GM21723 (cell line): Measurements from ENCODE around the gene IRGC.
"Not testable (repeated sequence)": the region's sequence is repeated elsewhere in the genome, so short reads cannot be mapped to it uniquely, and the experiment has no call there.

Experiments
- ATAC-seq: cut with Tn5 transposase; IDR thresholded peaks from one replicate; pipeline ENCODE4 v1.9.1; 2021; ENCODE audit warnings: mild to moderate bottlenecking, moderate library complexity; ENCODE audit not compliant: unreplicated experiment

The IRGC gene

GRCh38 chr19:43751466-43752220 is 35.8 kb downstream of the IRGC start:
- ATAC-seq, result no peak

GRCh38 chr19:43752287-43752875 is 36.5 kb downstream of the IRGC start:
- no peak for ATAC-seq

- ATAC-seq, result no peak
Observed at GRCh38 chr19:43754253-43754502, 38.3 kb downstream of the IRGC start.

GRCh38 chr19:43754503-43755255 is 38.8 kb downstream of the IRGC start, which contains the start of gene SMG9:
Gene SMG9, minus strand, starts transcription at chr19:43754962. Its CDS starts 4,221 bp downstream, at chr19:43750741.
- peak; percentile 54 for ATAC-seq

GRCh38 chr19:43755256-43755801 is 39.5 kb downstream of the IRGC start:
- no peak for ATAC-seq

GRCh38 chr19:43759515-43759914 is 43.6 kb downstream of the IRGC start:
- no peak for ATAC-seq

- no peak for ATAC-seq
Observed at GRCh38 chr19:43760941-43761340, 45.1 kb downstream of the IRGC start.

GRCh38 chr19:43762814-43763213 is 46.9 kb downstream of the IRGC start:
- no peak for ATAC-seq

- ATAC-seq, result no peak
Observed at GRCh38 chr19:43763473-43763939, 47.6 kb downstream of the IRGC start.

GRCh38 chr19:43764684-43765083 is 48.8 kb downstream of the IRGC start:
- ATAC-seq, result not testable (repeated sequence)

- ATAC-seq, result peak; percentile 61
Observed at GRCh38 chr19:43765109-43765876, 49.4 kb downstream of the IRGC start.

- ATAC-seq, result no peak
Observed at GRCh38 chr19:43766755-43767043, 50.8 kb downstream of the IRGC start.

- no peak for ATAC-seq
Observed at GRCh38 chr19:43767316-43767715, 51.4 kb downstream of the IRGC start.

- ATAC-seq, result no peak
Observed at GRCh38 chr19:43767818-43768217, 51.9 kb downstream of the IRGC start.

GRCh38 chr19:43768273-43769050 is 52.6 kb downstream of the IRGC start:
- no peak for ATAC-seq

GRCh38 chr19:43769256-43769655 is 53.4 kb downstream of the IRGC start:
- ATAC-seq, result no peak
